Activated CD8-positive, alpha-beta T cell treated with anti-CD3 and anti-CD28 coated beads for 36 hours (primary cell): ENCODE results near the gene CECR2. TPM values are rescaled to one million over a fixed set of nuclear protein-coding genes. Genes with fewer than 3 reads are reported as not detected.

ENCODE experiments used
- ATAC-seq: fragments of 200-7000 bp; cut with Tn5 transposase; one replicate; pipeline ENCODE4 v1.10.0; 2021; ENCODE audit warnings: mild to moderate bottlenecking, moderate library complexity
- CTCF ChIA-PET: fragments of 350-600 bp; sonication (Branson Sonifier 250); formaldehyde crosslinking; loops from one replicate; lab custom pipeline; 2021; ENCODE audit warnings: antibody characterized with exemption; lab: Charles Lee
- POLR2A ChIA-PET: fragments of 350-600 bp; sonication (Branson Sonifier 250); formaldehyde crosslinking; loops from one replicate; lab custom pipeline; 2021; ENCODE audit warnings: antibody characterized with exemption; lab: Charles Lee
- DNase-seq: peaks from one replicate; pipeline ENCODE4 v3.0.0-alpha.2; 2020
- H3K27ac Mint-ChIP-seq: one replicate; pipeline ENCODE4 v1.8.0; 2021; ENCODE audit warnings: mild to moderate bottlenecking, mixed read lengths
- H3K27me3 Mint-ChIP-seq: one replicate; pipeline ENCODE4 v1.8.0; 2021; ENCODE audit warnings: mixed read lengths
- H3K36me3 Mint-ChIP-seq: one replicate; pipeline ENCODE4 v1.8.0; 2021; ENCODE audit warnings: low read depth, mixed read lengths
- H3K4me1 Mint-ChIP-seq: one replicate; pipeline ENCODE4 v1.8.0; 2021; ENCODE audit warnings: low read depth, mixed read lengths
- H3K4me3 Mint-ChIP-seq: one replicate; pipeline ENCODE4 v1.8.0; 2021; ENCODE audit warnings: mild to moderate bottlenecking, moderate library complexity, mixed read lengths
- H3K9me3 Mint-ChIP-seq: one replicate; pipeline ENCODE4 v1.8.0; 2021; ENCODE audit warnings: mixed read lengths
- intact Hi-C: fragments of 100-400 bp; cut with micrococcal nuclease; formaldehyde crosslinking; loops from one replicate; pipeline ENCODE4 v1.10.0; 2022
- total RNA-seq, 2 experiments: library from RNA; stranded (reverse); gene quantifications; one replicate each; pipeline ENCODE4 v1.2.3, GENCODE V29; 2021
- TF ChIP-seq, protein P1 (sequence below): fragments of 200-600 bp; IDR thresholded peaks from one replicate; pipeline ENCODE4 v1.8.0; 2022; ENCODE audit warnings: antibody characterized with exemption, mild to moderate bottlenecking

The CECR2 gene
- total RNA-seq, 2 experiments from 2014 or later, result 0.11 to 0.16 TPM

DNA sequence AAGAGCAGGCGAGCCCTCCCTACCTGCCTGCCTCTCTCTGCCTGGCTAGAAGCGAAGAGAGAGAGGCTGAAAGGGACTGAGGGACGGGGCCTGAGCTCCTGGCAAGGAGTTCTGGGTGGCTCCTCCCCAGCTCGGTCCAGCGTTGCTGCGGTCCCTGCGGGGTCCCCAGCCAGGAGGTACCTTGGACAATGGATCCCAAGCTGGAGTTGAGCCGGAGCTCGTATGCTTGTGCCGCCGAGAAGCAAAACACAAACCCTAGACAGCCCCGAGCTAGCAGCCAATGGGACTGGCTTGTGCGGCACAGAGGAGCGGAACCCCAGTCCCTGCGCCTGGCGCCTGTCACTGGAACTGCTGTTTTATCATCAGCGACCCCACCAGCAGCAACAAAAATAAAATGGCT lies 212.4 kb downstream of the CECR2 start:
- intact Hi-C loops, result no loop called here
- ATAC-seq, result no peak
- DNase-seq, result no peak
- Mint-ChIP-seq H3K27me3 (no peaks in the 10 kb centered on the region), H3K4me3 (no peak overlapping the region), H3K27ac (no peak overlapping the region), H3K4me1 (no peaks in the 10 kb centered on the region), H3K9me3 (no peaks in the 10 kb centered on the region), H3K36me3 (no peaks in the 10 kb centered on the region)
- POLR2A ChIA-PET, result interaction anchor here (0.7 kb wide), 1 partner anchor 175 kb away, joined by 6 read pairs; no protein-coding TSS in a partner anchor
- TF ChIP-seq, protein P1, sequence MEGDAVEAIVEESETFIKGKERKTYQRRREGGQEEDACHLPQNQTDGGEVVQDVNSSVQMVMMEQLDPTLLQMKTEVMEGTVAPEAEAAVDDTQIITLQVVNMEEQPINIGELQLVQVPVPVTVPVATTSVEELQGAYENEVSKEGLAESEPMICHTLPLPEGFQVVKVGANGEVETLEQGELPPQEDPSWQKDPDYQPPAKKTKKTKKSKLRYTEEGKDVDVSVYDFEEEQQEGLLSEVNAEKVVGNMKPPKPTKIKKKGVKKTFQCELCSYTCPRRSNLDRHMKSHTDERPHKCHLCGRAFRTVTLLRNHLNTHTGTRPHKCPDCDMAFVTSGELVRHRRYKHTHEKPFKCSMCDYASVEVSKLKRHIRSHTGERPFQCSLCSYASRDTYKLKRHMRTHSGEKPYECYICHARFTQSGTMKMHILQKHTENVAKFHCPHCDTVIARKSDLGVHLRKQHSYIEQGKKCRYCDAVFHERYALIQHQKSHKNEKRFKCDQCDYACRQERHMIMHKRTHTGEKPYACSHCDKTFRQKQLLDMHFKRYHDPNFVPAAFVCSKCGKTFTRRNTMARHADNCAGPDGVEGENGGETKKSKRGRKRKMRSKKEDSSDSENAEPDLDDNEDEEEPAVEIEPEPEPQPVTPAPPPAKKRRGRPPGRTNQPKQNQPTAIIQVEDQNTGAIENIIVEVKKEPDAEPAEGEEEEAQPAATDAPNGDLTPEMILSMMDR, result no peak
- CTCF ChIA-PET, result no interaction called here

GRCh38 chr22:17583151-17583550 lies 213.9 kb downstream of the CECR2 start:
- Mint-ChIP-seq H3K4me3 (no peak overlapping the region), H3K27me3 (no peaks in the 10 kb centered on the region), H3K36me3 (no peaks in the 10 kb centered on the region), H3K27ac (no peak overlapping the region), H3K9me3 (no peaks in the 10 kb centered on the region), H3K4me1 (no peaks in the 10 kb centered on the region)
- ChIA-PET CTCF (interaction anchor here (1.2 kb wide), 1 partner anchor 25 kb away, joined by 3 read pairs; no protein-coding TSS in a partner anchor), POLR2A (no interaction called here)
- intact Hi-C loops, result no loop called here
- ATAC-seq (no peak), DNase-seq (no peak)
- TF ChIP-seq, protein P1, result no peak

DNA sequence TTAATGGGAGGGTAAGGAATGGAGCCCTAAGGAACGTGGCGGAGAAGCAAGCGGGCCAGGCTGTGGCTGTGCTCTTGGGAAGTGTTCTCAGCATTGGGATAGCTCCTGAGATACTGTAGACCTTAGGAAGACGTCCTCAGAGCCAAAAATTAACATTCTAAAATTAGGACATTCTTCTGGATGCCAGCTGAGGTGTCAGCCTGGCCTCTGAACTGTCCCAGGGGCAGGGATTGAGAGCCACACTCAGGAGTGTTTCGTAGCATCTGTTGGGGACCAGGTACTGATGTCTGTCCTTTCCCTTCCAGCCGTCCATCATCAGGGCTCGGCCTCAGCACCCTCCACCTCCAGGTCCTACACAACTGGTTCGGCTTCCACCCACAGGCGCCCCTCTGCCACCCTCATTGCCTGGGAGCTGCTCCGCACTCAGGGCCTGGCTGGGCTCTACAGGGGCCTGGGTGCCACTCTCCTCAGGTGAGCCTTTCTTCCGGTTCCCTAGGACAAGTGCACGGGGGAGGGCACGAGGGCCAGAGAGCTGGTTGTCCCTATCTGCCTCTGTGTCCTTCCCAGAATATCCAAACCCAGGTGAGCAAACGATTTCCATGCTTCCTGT lies 217.7 kb downstream of the CECR2 start:
- Mint-ChIP-seq H3K27ac (no peak overlapping the region), H3K4me3 (no peak overlapping the region), H3K4me1 (no peaks in the 10 kb centered on the region), H3K9me3 (no peaks in the 10 kb centered on the region), H3K27me3 (no peaks in the 10 kb centered on the region), H3K36me3 (peaks cover 3% of the 10 kb centered on the region)
- TF ChIP-seq, protein P1, result no peak
- intact Hi-C loops, result no loop called here
- no peak for ATAC-seq
- POLR2A ChIA-PET, result no interaction called here
- CTCF ChIA-PET, result no interaction called here
- DNase-seq, result no peak

DNA sequence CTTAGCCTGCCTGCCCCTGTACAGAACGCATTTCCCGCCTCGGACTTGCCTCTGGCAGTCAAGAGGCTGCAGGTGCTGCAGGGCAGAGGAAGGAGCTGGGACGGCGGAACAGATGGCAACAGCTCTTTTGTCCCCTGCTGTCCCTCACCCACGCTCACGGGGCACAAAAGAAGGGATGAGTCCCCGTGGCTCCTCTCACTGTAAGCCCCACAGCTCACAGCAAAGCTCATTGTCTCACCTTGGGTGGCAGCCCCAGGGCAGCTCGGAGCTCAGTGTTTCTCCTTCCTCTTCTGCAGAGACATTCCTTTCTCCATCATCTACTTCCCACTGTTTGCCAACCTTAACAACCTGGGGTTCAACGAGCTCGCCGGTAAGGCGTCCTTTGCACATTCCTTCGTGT lies 218.4 kb downstream of the CECR2 start:
- H3K36me3 Mint-ChIP-seq, result peaks cover 10% of the 10 kb centered on the region
- no peaks in the 10 kb centered on the region for H3K27me3 Mint-ChIP-seq
- H3K27ac Mint-ChIP-seq, result no peak overlapping the region
- CTCF ChIA-PET, result no interaction called here
- DNase-seq (no peak), ATAC-seq (no peak)
- H3K4me3 Mint-ChIP-seq, result no peak overlapping the region
- TF ChIP-seq, protein P1, result no peak
- POLR2A ChIA-PET, result no interaction called here
- no peaks in the 10 kb centered on the region for H3K9me3 Mint-ChIP-seq
- H3K4me1 Mint-ChIP-seq, result no peaks in the 10 kb centered on the region
- intact Hi-C loops, result no loop called here

DNA sequence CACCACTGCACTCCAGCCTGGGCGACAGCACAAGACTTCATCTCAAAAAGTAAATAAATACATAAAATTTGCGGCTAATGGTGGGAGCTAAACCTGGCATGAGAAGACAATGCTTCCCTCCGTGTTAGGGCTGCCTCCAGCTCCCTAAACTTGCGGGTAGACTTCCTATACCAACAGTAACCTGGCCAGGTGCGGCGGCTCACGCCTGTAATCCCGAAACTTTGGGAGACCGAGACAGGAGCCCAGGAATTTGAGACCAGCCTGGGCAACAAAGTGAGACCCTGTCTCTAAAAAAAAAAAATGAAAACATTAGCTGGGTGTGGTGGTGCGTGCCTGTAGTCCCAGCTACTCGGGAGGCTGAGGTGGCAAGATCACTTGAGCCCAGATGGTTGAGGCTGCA lies 219.3 kb downstream of the CECR2 start:
- no peak overlapping the region for H3K27ac Mint-ChIP-seq

More for the DNA sequence above, 219.3 kb downstream of the CECR2 start:
- DNase-seq (no peak), ATAC-seq (no peak)
- POLR2A ChIA-PET, result no interaction called here
- Mint-ChIP-seq H3K36me3 (peaks cover 13% of the 10 kb centered on the region), H3K9me3 (no peaks in the 10 kb centered on the region), H3K4me1 (no peaks in the 10 kb centered on the region), H3K4me3 (no peak overlapping the region), H3K27me3 (no peaks in the 10 kb centered on the region)
- TF ChIP-seq, protein P1, result no peak
- CTCF ChIA-PET, result interaction anchor here (0.7 to 1.1 kb wide), 2 partner anchors 30 to 417 kb away, joined by 3 to 4 read pairs; no protein-coding TSS in a partner anchor
- intact Hi-C loops, result no loop called here
